GM18511 (cell line): ENCODE measurements around the gene SLC30A3.

Source experiments
- ATAC-seq: cut with Tn5 transposase; IDR thresholded peaks from one replicate; pipeline ENCODE4 v1.9.1; 2021; ENCODE audit warnings: mild to moderate bottlenecking, moderate library complexity; ENCODE audit not compliant: unreplicated experiment

The SLC30A3 gene

DNA sequence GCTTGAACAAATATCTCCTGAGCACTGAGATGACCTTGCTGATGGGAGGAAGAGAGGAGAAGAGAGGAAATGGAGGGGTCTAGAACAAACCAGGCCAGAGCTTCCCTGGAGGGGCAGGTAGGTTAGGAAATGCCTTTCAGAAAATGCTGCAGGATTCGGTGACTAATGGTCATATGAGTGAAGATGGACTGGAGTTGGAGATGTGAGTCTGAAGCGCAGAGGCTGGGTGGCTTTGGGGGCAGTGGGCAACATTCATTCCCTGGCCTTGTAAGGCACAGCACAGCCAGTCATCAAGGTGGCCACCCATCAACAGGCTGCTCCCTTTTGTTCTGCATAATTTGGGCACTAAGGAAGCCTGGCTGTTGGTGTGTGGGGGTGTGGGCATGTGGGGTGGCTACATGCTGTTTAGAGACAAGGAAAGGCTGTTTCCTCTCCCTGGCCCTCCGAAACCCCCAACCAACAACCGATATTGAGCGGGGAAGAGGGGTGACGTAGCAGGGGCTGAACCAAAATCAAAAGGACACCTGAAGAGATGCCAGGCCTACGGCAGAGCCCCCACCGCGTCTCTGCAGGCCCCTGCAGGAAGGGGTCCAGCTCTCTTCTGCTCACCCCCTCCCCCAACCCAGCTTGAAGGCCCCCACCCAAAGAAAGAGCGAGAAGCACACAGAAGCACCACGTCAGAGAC lies 1.5 kb downstream of the SLC30A3 start:
- ATAC-seq, result no peak

DNA sequence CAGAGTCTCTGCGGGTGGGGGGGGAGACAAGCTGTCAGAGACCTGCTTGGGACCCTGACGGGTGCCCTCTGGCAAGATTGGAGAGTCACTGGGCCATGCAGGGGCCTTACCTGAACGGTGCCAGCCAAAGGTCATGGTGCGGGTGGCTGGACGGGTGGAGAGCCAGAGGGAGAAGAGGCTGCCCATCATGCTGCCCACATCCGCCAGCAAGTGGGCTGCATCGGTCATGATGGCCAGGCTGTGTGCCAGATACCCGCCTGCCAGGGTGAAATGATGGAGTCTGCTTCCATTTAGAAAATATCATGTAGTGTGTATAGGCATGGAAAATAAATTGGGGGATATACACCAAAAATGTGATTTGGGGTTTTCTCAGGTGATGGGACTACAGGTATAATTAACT lies 4.8 kb downstream of the SLC30A3 start:
- ATAC-seq, result no peak

GRCh38 chr2:27256855-27257454 lies 5.9 kb downstream of the SLC30A3 start:
- no peak for ATAC-seq

- no peak for ATAC-seq
These were observed 7.2 kb downstream of the SLC30A3 start for GRCh38 chr2:27255660-27256059.

GRCh38 chr2:27255187-27255586 lies 7.7 kb downstream of the SLC30A3 start:
- no peak for ATAC-seq

GRCh38 chr2:27251766-27252165 lies 11.1 kb downstream of the SLC30A3 start:
- no peak for ATAC-seq

DNA sequence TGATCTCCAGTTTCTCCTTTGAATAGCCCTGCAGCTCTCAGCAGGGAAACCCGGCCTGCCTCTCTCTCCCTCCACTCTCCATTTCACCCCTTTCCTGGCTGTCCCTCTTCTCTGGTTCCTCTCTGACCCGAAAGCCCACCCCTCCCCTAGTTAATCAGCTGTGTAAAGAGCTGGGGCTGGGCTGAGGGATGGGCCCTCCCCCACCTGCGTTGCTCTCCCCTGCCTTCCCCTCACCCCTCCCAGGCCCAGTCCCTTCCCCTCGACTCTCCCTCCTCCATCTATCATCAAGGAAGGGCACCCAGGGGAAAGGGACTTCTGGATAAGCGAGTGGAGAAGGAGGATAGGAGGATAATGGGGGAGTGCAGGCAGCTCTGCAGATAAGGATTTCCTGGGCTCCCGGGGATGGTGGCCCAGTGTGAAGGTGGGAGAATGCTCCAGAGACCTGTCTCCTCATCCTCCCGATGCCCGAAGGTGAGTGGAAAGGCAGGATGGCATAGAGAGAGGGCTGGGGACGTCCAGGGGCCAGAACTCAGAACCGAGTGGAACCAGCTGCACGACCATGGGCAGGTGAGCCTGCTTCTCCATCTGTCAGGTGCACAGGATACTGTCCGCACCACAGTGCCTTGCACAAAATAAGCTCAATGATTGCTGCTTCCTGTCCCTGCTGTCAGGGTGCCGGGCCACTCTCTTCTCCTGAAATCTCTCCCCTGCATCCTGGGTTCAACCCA lies 12.0 kb downstream of the SLC30A3 start:
- ATAC-seq, result no peak

DNA sequence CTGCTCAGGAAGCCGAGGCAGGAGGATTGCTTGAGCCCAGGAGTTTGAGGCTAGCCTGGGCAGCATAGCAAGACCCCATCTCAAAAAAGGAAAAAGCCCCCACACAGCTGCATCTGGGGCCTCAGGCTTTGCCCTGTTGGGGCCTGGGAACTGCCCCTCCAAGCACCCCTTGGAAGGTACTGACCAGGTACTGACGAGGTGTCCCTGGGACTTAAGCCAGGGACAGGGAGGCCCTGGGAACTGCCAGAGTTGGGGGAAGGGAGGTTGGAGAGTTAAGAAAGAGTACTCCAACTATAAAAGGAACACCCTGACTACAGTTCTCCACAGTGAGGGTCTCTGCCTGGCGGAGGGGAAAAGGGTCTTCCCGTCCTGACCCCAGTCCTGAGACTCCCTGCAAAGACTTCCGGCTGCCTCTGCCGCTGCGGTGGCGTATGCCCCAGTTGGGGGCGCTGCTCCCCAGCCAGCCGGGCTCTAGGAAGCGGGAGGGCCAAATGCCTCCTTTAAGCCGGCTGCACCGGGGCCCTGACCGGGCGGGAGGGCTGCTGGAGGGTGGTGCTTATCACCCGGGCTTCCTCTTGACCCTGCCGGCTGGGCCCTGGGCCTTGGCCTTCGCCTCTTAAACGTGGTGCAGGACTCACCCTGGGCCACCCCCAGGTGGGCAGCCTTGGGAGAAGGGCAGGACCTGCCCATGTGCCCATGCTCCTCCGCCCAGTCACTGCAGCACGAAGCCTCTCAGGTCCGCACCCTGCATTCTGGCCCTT lies 12.8 kb downstream of the SLC30A3 start:
- ATAC-seq, result no peak

DNA sequence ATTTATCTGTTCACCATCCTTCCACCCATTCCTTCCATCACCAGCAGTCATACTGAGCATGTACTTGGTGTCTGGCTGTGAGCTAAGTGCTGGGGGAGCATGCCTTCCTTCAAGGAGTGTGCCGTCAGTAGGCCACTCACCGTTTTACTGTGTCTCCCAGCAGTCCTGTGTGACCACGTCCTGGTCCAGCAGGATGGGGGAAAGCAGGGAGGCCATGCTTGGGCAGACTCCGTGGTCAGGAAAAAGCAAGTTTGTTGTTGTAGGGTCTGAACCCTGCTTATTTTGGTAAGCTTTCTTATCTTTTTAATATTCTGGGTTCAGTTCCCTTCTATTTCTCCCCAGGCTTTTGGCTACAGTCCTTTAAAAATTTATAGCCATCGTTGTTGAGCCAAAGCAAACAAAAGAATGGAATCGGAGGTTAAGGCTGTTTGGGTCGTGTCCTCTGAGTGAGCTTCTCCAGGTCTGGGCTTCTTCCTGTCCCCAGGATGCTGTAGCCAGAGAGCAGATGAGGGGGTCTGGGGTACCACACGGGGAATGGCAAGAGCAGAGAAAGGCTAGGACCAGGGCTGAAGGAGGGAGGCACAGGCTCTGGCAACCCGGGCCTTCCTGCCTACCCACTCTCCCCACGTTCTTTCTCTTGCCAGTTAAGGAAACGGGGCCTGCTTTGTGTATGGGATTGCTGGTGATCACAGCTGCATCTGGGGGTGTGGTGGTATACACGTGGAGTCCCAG lies 13.5 kb downstream of the SLC30A3 start:
- ATAC-seq, result no peak

DNA sequence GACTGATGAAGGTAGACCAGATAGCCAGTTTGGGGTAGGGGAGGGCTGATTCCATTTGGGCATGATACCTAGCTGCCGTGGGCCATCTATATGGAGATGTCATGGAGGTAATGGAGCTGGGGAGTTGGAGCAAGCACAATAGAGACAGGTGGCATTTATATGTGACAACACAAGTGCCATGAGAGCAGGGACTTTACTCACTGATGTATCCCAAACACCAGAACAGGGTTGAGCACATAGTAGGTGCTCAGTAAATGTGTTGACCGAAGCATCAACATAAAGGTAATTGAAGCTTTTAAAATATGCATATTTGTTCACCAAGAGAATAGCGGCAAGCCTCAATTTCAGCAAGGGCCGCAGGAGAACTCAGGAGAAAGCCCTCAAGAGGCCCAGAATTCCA lies 15.0 kb downstream of the SLC30A3 start:
- ATAC-seq, result no peak

DNA sequence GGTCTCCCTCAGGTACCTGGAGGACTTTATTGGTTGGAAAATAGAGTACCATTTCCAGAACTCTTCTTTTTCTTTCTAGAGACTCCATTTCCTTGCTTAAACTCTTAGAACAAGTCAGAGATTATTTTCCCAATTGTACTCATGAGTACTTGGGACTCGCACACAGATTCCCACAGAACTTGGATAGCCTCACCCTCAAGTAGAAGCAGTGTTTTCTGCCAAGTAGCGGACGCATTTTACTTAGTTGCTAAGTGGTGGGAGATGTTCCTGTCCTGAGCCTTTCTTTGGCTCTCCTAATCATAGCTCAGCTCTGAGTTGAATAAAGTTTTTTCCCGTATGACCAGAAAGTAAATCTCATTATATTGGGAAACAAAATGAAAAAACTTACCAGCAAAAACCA lies 17.2 kb downstream of the SLC30A3 start:
- ATAC-seq, result no peak

DNA sequence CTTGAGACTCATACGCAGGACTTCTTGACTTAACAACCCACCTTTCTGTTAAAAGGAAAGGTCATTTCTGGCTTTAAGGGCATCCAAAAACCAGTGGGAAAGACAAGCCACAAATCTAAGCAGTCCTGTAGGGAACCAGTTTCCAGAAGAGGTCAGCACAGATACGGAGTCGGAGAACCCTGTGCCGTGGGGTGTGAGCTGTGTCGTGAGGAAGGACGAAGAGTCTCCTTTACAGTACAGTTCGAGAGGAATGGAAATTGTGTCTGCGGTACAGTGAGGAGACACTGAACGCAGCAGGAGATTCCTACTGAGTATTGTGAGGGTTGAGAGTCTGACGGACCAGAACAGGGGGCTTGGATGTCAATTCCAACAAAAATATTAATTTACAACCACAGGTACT lies 17.7 kb downstream of the SLC30A3 start:
- no peak for ATAC-seq

DNA sequence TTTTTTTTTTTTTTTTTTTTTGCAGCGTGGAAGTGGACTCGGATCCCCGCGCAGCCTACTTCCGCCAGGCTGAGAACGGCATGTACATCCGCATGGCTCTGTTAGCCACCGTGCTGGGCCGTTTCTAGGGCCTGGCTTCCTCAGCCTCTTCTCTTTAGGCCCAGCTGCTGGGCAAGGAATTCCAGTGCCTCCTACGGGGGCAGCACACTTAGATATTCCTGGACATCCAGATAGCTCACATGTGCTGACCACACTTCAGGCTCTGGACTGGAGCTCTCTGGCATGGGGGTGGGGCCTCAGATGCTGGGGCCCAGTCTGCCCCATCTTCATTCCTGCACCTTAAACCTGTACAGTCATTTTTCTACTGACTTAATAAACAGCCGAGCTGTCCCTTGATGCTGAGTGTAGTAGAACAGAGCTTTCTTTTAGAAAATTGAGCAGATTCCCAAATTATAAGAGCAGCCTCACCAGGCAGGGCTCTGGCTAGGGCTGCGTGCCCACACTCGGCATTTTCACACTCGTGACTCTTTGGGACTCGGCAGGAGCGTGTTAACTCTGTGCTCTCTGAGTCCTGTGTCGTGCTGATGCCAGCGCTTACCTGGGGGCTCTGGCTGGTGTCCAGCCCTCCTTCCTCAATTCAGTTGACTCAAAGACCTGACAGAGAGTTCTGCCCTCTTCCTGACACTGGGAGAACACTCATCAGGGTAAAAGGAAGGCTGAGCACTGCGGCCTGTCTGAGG lies 19.3 kb downstream of the SLC30A3 start:
- ATAC-seq, result no peak

- ATAC-seq, result no peak
These were observed 20.3 kb downstream of the SLC30A3 start for GRCh38 chr2:27242614-27242951.

DNA sequence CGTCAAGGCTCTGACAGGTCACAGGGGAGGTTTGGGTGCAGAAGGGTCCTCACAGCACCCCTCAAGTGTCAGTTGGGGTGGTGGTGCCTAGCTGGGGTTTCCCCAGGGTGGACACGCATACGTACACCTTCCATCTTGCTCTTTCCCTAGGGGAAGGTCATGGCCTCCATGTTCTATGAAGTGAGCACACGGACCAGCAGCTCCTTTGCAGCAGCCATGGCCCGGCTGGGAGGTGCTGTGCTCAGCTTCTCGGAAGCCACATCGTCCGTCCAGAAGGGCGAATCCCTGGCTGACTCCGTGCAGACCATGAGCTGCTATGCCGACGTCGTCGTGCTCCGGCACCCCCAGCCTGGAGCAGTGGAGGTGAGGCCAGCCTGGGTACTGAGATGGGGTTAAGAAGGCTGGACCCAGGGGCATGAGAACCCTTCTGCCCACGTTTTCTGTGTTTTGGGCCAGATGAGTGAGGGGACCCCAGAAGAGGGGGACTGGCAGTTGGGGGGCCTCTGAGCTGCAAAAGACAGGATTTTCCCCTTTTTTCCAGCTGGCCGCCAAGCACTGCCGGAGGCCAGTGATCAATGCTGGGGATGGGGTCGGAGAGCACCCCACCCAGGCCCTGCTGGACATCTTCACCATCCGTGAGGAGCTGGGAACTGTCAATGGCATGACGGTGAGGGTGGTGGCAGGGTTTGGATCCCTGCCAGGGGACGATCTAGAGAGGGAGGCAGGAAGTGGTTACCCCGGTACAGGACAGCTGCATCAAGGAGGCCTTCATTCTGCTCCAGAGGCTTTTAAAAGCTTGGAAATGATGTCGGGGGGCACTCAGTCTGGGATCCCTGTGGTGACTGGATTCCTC lies 20.9 kb downstream of the SLC30A3 start:
- ATAC-seq, result no peak

DNA sequence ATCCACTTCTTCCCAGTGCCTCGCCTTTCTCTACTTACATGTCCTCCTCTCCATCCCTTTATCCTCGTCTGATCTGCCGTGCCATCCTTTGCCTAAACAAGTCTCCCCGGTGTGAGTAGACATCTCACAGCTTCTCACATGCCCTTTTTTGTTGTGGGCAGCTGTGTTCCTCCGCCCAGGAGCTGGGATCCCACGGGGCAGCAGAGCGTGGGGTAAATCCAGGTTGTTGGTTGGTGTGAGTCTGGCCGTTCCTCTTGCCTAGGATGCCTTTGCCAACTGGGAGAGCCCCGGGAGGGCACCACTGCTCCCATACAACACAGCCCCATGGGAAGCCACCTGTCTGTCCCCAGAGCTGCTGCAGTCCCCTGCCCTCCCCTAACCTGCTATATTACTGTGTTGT lies 22.4 kb downstream of the SLC30A3 start:
- no peak for ATAC-seq

DNA sequence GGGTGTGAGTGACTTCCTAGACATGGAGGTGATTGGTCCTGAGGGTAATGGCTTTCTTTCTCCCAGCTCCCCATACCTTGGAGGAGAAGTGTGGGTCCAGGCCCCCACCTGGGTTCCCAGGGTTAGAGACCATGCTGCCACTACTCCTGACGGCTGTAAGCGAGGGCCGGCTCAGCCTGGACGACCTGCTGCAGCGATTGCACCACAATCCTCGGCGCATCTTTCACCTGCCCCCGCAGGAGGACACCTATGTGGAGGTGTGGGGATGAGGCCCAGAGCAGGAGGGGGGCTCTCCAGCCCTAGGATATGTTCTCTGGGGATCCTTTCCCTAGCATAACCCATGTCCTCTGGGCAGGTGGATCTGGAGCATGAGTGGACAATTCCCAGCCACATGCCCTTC lies 23.9 kb downstream of the SLC30A3 start:
- ATAC-seq, result no peak

- ATAC-seq, result no peak
These were observed 25.4 kb downstream of the SLC30A3 start for GRCh38 chr2:27237341-27237945.

DNA sequence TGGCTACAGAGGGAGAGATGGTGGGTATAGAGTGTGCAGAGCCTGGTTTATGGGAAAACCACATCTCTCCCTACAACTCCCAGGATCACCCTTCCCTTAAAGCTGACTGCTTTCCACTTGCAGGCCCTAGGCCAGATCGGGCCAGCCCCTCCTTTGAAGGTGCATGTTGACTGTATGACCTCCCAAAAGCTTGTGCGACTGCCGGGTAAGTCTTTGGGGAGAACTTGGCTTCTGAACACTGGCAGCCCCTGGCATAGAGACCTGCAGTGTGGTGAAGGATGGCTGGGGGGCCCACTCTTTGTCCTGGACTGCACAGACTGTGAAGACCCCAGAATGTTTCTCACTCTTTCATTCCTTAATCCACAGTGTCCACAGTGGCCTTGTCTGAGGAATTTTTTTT lies 26.2 kb downstream of the SLC30A3 start:
- ATAC-seq, result no peak
